MCF 10A (cell line): ENCODE data around the gene ZMYND10. TPM values are rescaled to one million over a fixed set of nuclear protein-coding genes. Genes with fewer than 3 reads are reported as not detected.

Source experiments
- BruUV-seq: library from RNA; stranded (reverse); fragments of 400-500 nt; replicated peaks from 2 replicates; lab custom pipeline; 2021; lab: Mats Ljungman, UMichigan
- CTCF ChIA-PET: fragments of 300-600 bp; sonication (Branson Sonifier 250); formaldehyde crosslinking; extraction: SDS; loops from one replicate; lab custom pipeline; 2021; ENCODE audit warnings: antibody characterized with exemption, inconsistent platforms; lab: Yijun Ruan, JAX
- POLR2A ChIA-PET: fragments of 300-600, 350-650 bp; sonication (Branson Sonifier 250); formaldehyde crosslinking; extraction: SDS; loops from one replicate; lab custom pipeline; 2020; ENCODE audit warnings: antibody characterized with exemption, inconsistent platforms; lab: Yijun Ruan, JAX
- DNase-seq: peaks from one replicate; pipeline ENCODE4 v3.0.0-alpha.2; 2018; ENCODE audit not compliant: unreplicated experiment
- H3K27ac Mint-ChIP-seq: one replicate; pipeline ENCODE4 v1.8.0; 2022; ENCODE audit warnings: mild to moderate bottlenecking, low read depth, mixed read lengths; ENCODE audit not compliant: unreplicated experiment
- H3K27me3 Mint-ChIP-seq: one replicate; pipeline ENCODE4 v1.8.0; 2022; ENCODE audit warnings: mixed read lengths; ENCODE audit not compliant: insufficient read depth, unreplicated experiment
- H3K36me3 Mint-ChIP-seq: one replicate; pipeline ENCODE4 v1.8.0; 2022; ENCODE audit warnings: mild to moderate bottlenecking, moderate library complexity, mixed read lengths; ENCODE audit not compliant: insufficient read depth, unreplicated experiment
- H3K4me1 Mint-ChIP-seq: one replicate; pipeline ENCODE4 v1.8.0; 2022; ENCODE audit warnings: mixed read lengths; ENCODE audit not compliant: insufficient read depth, unreplicated experiment
- H3K4me3 Mint-ChIP-seq: one replicate; pipeline ENCODE4 v1.8.0; 2022; ENCODE audit warnings: mild to moderate bottlenecking, moderate library complexity, mixed read lengths; ENCODE audit not compliant: unreplicated experiment
- H3K9me3 Mint-ChIP-seq: one replicate; pipeline ENCODE4 v1.8.0; 2022; ENCODE audit warnings: mixed read lengths; ENCODE audit not compliant: unreplicated experiment
- CTCF ChIP-seq: fragments of 200-600 bp; IDR thresholded peaks from one replicate; pipeline ENCODE4 v1.8.0; 2022; ENCODE audit warnings: antibody characterized with exemption, mild to moderate bottlenecking; ENCODE audit not compliant: unreplicated experiment
- intact Hi-C: fragments of 100-400 bp; cut with micrococcal nuclease; formaldehyde crosslinking; loops from 2 replicates; pipeline ENCODE4 v1.14.1; 2022
- total RNA-seq: library from RNA; stranded (reverse); gene quantifications from 2 replicates; pipeline ENCODE4 v1.2.3, GENCODE V29; 2022

The ZMYND10 gene
- total RNA-seq, 1 experiment from 2014 or later: 0.68 TPM

- CTCF ChIA-PET: interaction anchor here (1.0 kb wide), 1 partner anchor 169 kb away, joined by 3 read pairs; no protein-coding TSS in a partner anchor
- H3K4me1 Mint-ChIP-seq: peaks cover 6% of the 10 kb centered on the region
- no peaks in the 10 kb centered on the region for H3K9me3 Mint-ChIP-seq
- peaks cover 33% of the 10 kb centered on the region for H3K27me3 Mint-ChIP-seq
- no peak overlapping the region for H3K27ac Mint-ChIP-seq
- no peak overlapping the region for H3K4me3 Mint-ChIP-seq
- intact Hi-C loops: no loop called here
- H3K36me3 Mint-ChIP-seq: no peaks in the 10 kb centered on the region
- BruUV-seq: no TSS peak
- no peak for DNase-seq
- TF ChIP-seq CTCF: no peak
- POLR2A ChIA-PET: no interaction called here
Observed at GRCh38 chr3:50374363-50375257, 29.1 kb upstream of the ZMYND10 start.

- POLR2A ChIA-PET: no interaction called here
- no peaks in the 10 kb centered on the region for H3K36me3 Mint-ChIP-seq
- H3K9me3 Mint-ChIP-seq: no peaks in the 10 kb centered on the region
- no TSS peak for BruUV-seq
- DNase-seq: no peak
- no peak overlapping the region for H3K27ac Mint-ChIP-seq
- H3K4me1 Mint-ChIP-seq: peaks cover 6% of the 10 kb centered on the region
- CTCF ChIA-PET: no interaction called here
- TF ChIP-seq CTCF: no peak
- no peak overlapping the region for H3K4me3 Mint-ChIP-seq
- intact Hi-C loops: no loop called here
- H3K27me3 Mint-ChIP-seq: peaks cover 33% of the 10 kb centered on the region
Observed at GRCh38 chr3:50373146-50374051, 27.9 kb upstream of the ZMYND10 start.

- ChIA-PET CTCF (no interaction called here), POLR2A (no interaction called here)
- TF ChIP-seq CTCF: no peak
- H3K36me3 Mint-ChIP-seq: no peaks in the 10 kb centered on the region
- intact Hi-C loops: no loop called here
- H3K4me1 Mint-ChIP-seq: peaks cover 6% of the 10 kb centered on the region
- H3K9me3 Mint-ChIP-seq: no peaks in the 10 kb centered on the region
- no TSS peak for BruUV-seq
- DNase-seq: no peak
- no peak overlapping the region for H3K27ac Mint-ChIP-seq
- H3K4me3 Mint-ChIP-seq: no peak overlapping the region
- H3K27me3 Mint-ChIP-seq: peaks cover 33% of the 10 kb centered on the region
Observed at GRCh38 chr3:50372349-50372748, 26.8 kb upstream of the ZMYND10 start.
